ENCODE data around the gene FAAP20.

DNA sequence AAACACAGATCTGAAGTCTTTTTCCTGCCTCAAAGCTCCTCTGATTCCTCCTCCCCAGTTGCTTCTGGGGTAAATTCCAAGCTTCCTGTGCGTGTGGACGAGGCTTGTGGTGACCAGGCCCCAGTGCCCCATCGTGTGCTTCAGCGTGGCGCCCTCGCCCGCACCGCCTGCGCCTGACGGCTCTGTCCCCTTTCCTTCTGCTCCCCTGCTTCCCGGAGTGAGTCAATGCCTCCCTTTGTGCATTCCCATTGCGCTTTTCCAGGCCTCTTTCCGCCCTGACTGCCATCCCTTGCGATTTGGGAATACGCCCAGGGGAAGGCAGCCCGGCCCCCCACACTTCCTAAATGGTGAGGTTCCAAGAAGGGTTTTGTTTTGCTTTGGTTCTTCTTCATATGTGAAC lies 36.3 kb downstream of the FAAP20 start:
- TF ChIP-seq EZH2 (IDR thresholded peaks at IDR 0.05; ENCODE audit: insufficient read depth, poor library complexity, severe bottlenecking) (no peak), EZH2phosphoT487 (IDR thresholded peaks at IDR 0.05; ENCODE audit: insufficient read depth, low read depth) (no peak)
